Stomach (tissue), 4 donors: ENCODE results near the gene MACROH2A1.

Source experiments
- POLR2A ChIP-seq, 4 donors: fragments of 450-650 bp; IDR thresholded peaks; one replicate each; pipeline ENCODE4 v1.6.1; 2016; ENCODE audit warnings: antibody characterized with exemption in 4 of 4, control low read depth in 2 of 4, mild to moderate bottlenecking in 1 of 4, moderate library complexity in 1 of 4
- POLR2AphosphoS5 ChIP-seq, 3 donors: sonication (generic); formaldehyde crosslinking; IDR thresholded peaks; one replicate each; pipeline ENCODE4 v1.6.1; 2016; ENCODE audit warnings: antibody characterized with exemption in 3 of 3

GRCh38 chr5:135323227-135323626 lies 75.8 kb downstream of the MACROH2A1 start:
- TF ChIP-seq POLR2AphosphoS5 (IDR thresholded peaks at IDR 0.05) (no peak), POLR2A (IDR thresholded peaks at IDR 0.05) (no peak)
